ENCODE results near the gene ZNF655. TPM values are rescaled to one million over a fixed set of nuclear protein-coding genes. Genes with fewer than 3 reads are reported as not detected.
A peak's percentile ranks its signal among the peaks of the same experiment; 100 is the strongest.

The ZNF655 gene
- total and polyA plus RNA-seq, 5 experiments from 2014 or later, result 70.3 to 181 (median 86.3) TPM

GRCh38 chr7:99617192-99617781, 58.8 kb downstream of the ZNF655 start:
- Mint-ChIP-seq H3K9me3 (no peaks in the 10 kb centered on the region), H3K27me3 (no peaks in the 10 kb centered on the region), H3K27ac (peak overlapping the region; percentile 92 to 99 (median 98)), H3K4me3 (peak overlapping the region; percentile 95 to 99 (median 96)), H3K4me1 (peaks cover 18 to 52% (median 49%) of the 10 kb centered on the region in 4 donors), H3K36me3 (peaks cover 0 to 42% (median 22%) of the 10 kb centered on the region in 3 donors)
- POLR2A ChIA-PET, result interaction anchor here (0.6 to 3.8 kb wide), 12 partner anchors 10 to 571 kb away, joined by 3 to 54 read pairs (median 4); partner anchors contain the start of genes BUD31, PDAP1, TRIM4 and ZKSCAN1
- DNase-seq (no peak), ATAC-seq (no peak)

GRCh38 chr7:99618726-99619125, 60.3 kb downstream of the ZNF655 start:
- peaks cover 26 to 63% (median 62%) of the 10 kb centered on the region in 4 donors for H3K4me1 Mint-ChIP-seq
- H3K27ac Mint-ChIP-seq, result peak overlapping the region in 8 of 10 donors; percentile 92 to 99 (median 98)
- H3K36me3 Mint-ChIP-seq, result peaks cover 0 to 56% (median 27%) of the 10 kb centered on the region in 3 donors
- peak overlapping the region; percentile 31 to 99 (median 96) for H3K4me3 Mint-ChIP-seq
- H3K27me3 Mint-ChIP-seq, result no peaks in the 10 kb centered on the region
- POLR2A ChIA-PET, result interaction anchor here (0.5 kb wide), 1 partner anchor 152 kb away, joined by 3 read pairs; no protein-coding TSS in a partner anchor
- no peak for DNase-seq
- no peaks in the 10 kb centered on the region for H3K9me3 Mint-ChIP-seq
- ATAC-seq, result no peak

GRCh38 chr7:99619571-99620130, 61.2 kb downstream of the ZNF655 start:
- Mint-ChIP-seq H3K9me3 (no peaks in the 10 kb centered on the region), H3K27me3 (no peaks in the 10 kb centered on the region), H3K36me3 (peaks cover 0 to 61% (median 30%) of the 10 kb centered on the region in 3 donors), H3K4me3 (peak overlapping the region in 3 of 10 donors; percentile 2 to 98 (median 35)), H3K4me1 (peaks cover 36 to 72% (median 69%) of the 10 kb centered on the region in 4 donors), H3K27ac (peak overlapping the region in 9 of 10 donors; percentile 5 to 98 (median 88))
- ATAC-seq, result no peak
- POLR2A ChIA-PET, result interaction anchor here (0.5 kb wide), 1 partner anchor 153 kb away, joined by 3 read pairs; no protein-coding TSS in a partner anchor
- no peak for DNase-seq

GRCh38 chr7:99621271-99621670, 62.8 kb downstream of the ZNF655 start:
- H3K4me1 Mint-ChIP-seq, result peaks cover 43 to 83% (median 75%) of the 10 kb centered on the region in 4 donors
- DNase-seq, result no peak
- no peak for ATAC-seq
- H3K36me3 Mint-ChIP-seq, result peaks cover 0 to 70% (median 42%) of the 10 kb centered on the region in 3 donors
- H3K4me3 Mint-ChIP-seq, result peak overlapping the region in 1 of 10 donors; percentile 52
- no peaks in the 10 kb centered on the region for H3K27me3 Mint-ChIP-seq
- H3K9me3 Mint-ChIP-seq, result no peaks in the 10 kb centered on the region
- H3K27ac Mint-ChIP-seq, result peak overlapping the region; percentile 51 to 100 (median 95)
- POLR2A ChIA-PET, result interaction anchor here (0.6 to 1.2 kb wide), 4 partner anchors 27 to 310 kb away, joined by 3 to 4 read pairs (median 3); partner anchors contain the start of genes ZKSCAN5 and ZNF655

- H3K27me3 Mint-ChIP-seq, result no peaks in the 10 kb centered on the region
- peaks cover 41 to 78% (median 69%) of the 10 kb centered on the region in 4 donors for H3K4me1 Mint-ChIP-seq
- ATAC-seq (no peak), DNase-seq (no peak)
- H3K4me3 Mint-ChIP-seq, result peak overlapping the region in 4 of 10 donors; percentile 7 to 94 (median 68)
- no peaks in the 10 kb centered on the region for H3K9me3 Mint-ChIP-seq
- H3K27ac Mint-ChIP-seq, result peak overlapping the region; percentile 93 to 100 (median 99)
- POLR2A ChIA-PET, result interaction anchor here (0.6 to 1.0 kb wide), 2 partner anchors 296 to 1522 kb away, joined by 3 read pairs; no protein-coding TSS in a partner anchor
- peaks cover 0 to 80% (median 46%) of the 10 kb centered on the region in 3 donors for H3K36me3 Mint-ChIP-seq
These were observed 64.2 kb downstream of the ZNF655 start for GRCh38 chr7:99622596-99622995.

- POLR2A ChIA-PET, result interaction anchor here (0.6 to 1.7 kb wide), 3 partner anchors 65 to 1521 kb away, joined by 3 to 46 read pairs (median 9); partner anchors contain the start of genes BUD31, PDAP1 and ZNF655
- H3K4me3 Mint-ChIP-seq, result peak overlapping the region; percentile 84 to 98 (median 90)
- ATAC-seq (no peak), DNase-seq (peak in 2 of 10 donors; percentile 30 to 44)
- peaks cover 0 to 85% (median 46%) of the 10 kb centered on the region in 3 donors for H3K36me3 Mint-ChIP-seq
- peak overlapping the region; percentile 93 to 100 (median 99) for H3K27ac Mint-ChIP-seq
- no peaks in the 10 kb centered on the region for H3K27me3 Mint-ChIP-seq
- peaks cover 37 to 72% (median 64%) of the 10 kb centered on the region in 4 donors for H3K4me1 Mint-ChIP-seq
- no peaks in the 10 kb centered on the region for H3K9me3 Mint-ChIP-seq
These were observed 64.8 kb downstream of the ZNF655 start for GRCh38 chr7:99623091-99623693.

GRCh38 chr7:99623702-99624447, 65.4 kb downstream of the ZNF655 start:
- Mint-ChIP-seq H3K9me3 (no peaks in the 10 kb centered on the region), H3K36me3 (peaks cover 0 to 86% (median 47%) of the 10 kb centered on the region in 3 donors), H3K27ac (peak overlapping the region; percentile 93 to 100 (median 99)), H3K4me1 (peaks cover 36 to 66% (median 62%) of the 10 kb centered on the region in 4 donors), H3K27me3 (no peaks in the 10 kb centered on the region), H3K4me3 (peak overlapping the region; percentile 84 to 98 (median 90))
- DNase-seq (peak in 8 of 10 donors; percentile 19 to 67 (median 50)), ATAC-seq (peak; percentile 26)
- POLR2A ChIA-PET, result interaction anchor here (0.6 to 1.7 kb wide), 14 partner anchors 8 to 1082 kb away, joined by 3 to 46 read pairs (median 5); partner anchors contain the start of genes BUD31, PDAP1, POP7 and PPP1R35

GRCh38 chr7:99624484-99624883, 66.0 kb downstream of the ZNF655 start:
- Mint-ChIP-seq H3K4me1 (peaks cover 31 to 60% (median 57%) of the 10 kb centered on the region in 4 donors), H3K27ac (peak overlapping the region; percentile 93 to 100 (median 99)), H3K36me3 (peaks cover 0 to 86% (median 42%) of the 10 kb centered on the region in 3 donors), H3K4me3 (peak overlapping the region; percentile 84 to 98 (median 90)), H3K27me3 (no peaks in the 10 kb centered on the region), H3K9me3 (no peaks in the 10 kb centered on the region)
- peak; percentile 53 to 94 (median 86) for DNase-seq
- ATAC-seq, result peak; percentile 93 to 95
- POLR2A ChIA-PET, result interaction anchor here (0.5 to 1.7 kb wide), 15 partner anchors 8 to 1081 kb away, joined by 3 to 46 read pairs (median 4); partner anchors contain the start of genes BUD31, PDAP1, POP7 and PPP1R35

- Mint-ChIP-seq H3K27me3 (no peaks in the 10 kb centered on the region), H3K4me3 (peak overlapping the region; percentile 84 to 98 (median 90)), H3K4me1 (peaks cover 31 to 55% (median 53%) of the 10 kb centered on the region in 4 donors), H3K36me3 (peaks cover 0 to 86% (median 39%) of the 10 kb centered on the region in 3 donors), H3K9me3 (no peaks in the 10 kb centered on the region), H3K27ac (peak overlapping the region; percentile 93 to 100 (median 99))
- ATAC-seq, result no peak
- DNase-seq, result no peak
- POLR2A ChIA-PET, result interaction anchor here (1.6 kb wide), 1 partner anchor 294 kb away, joined by 9 read pairs; the partner anchor contains the start of gene TRIM4
These were observed 66.9 kb downstream of the ZNF655 start for GRCh38 chr7:99625321-99625720.

- no peak for DNase-seq
- Mint-ChIP-seq H3K9me3 (no peaks in the 10 kb centered on the region), H3K27ac (peak overlapping the region; percentile 72 to 100 (median 99)), H3K36me3 (peaks cover 5 to 86% (median 41%) of the 10 kb centered on the region in 3 donors), H3K4me1 (peaks cover 31 to 53% (median 52%) of the 10 kb centered on the region in 4 donors), H3K27me3 (no peaks in the 10 kb centered on the region), H3K4me3 (peak overlapping the region in 6 of 10 donors; percentile 16 to 94 (median 88))
- ATAC-seq, result no peak
- POLR2A ChIA-PET, result no interaction called here
These were observed 67.5 kb downstream of the ZNF655 start for GRCh38 chr7:99625961-99626360.

Data from naive thymus-derived CD8-positive, alpha-beta T cell (primary cell).